OCI-LY7 (cell line): Measurements from ENCODE around the gene SLC26A9.

Experiments used
- CTCF ChIP-seq: fragments of 200-600 bp; sonication (generic); conservative IDR thresholded peaks from 2 replicates; pipeline ENCODE4 v1.5.1; 2014; ENCODE audit warnings: mild to moderate bottlenecking, antibody characterized with exemption, low read length, moderate library complexity, mixed read lengths
- EZH2phosphoT487 ChIP-seq: fragments of 200-600 bp; sonication (generic); IDR thresholded peaks from 2 replicates; pipeline ENCODE4 v1.6.1; 2018; ENCODE audit warnings: low read depth, borderline replicate concordance, mild to moderate bottlenecking, mixed run types, antibody characterized with exemption, low read length, moderate library complexity, mixed read lengths

GRCh38 chr1:205927247-205927646 is 16.0 kb downstream of the SLC26A9 start:
- TF ChIP-seq CTCF: no peak
- TF ChIP-seq EZH2phosphoT487: no peak
